Tibial nerve (tissue), 4 donors: ENCODE results near the gene MALRD1.

Experiments
- EP300 ChIP-seq, 2 donors: sonication (generic); formaldehyde crosslinking; IDR thresholded peaks; one replicate each; pipeline ENCODE4 v1.6.1; 2017; ENCODE audit warnings: antibody characterized with exemption in 2 of 2, mild to moderate bottlenecking in 1 of 2
- POLR2A ChIP-seq, 2 donors: fragments of 450-650 bp; IDR thresholded peaks; one replicate each; pipeline ENCODE4 v1.6.1; 2017; ENCODE audit warnings: antibody characterized with exemption in 2 of 2, mild to moderate bottlenecking in 2 of 2, moderate library complexity in 2 of 2
- TF ChIP-seq, protein P1 (sequence below), 5 experiments: fragments of 200-600 bp in 3 of 5; fragments of 450-650 bp in 2 of 5; sonication (generic) in 3 of 5; IDR thresholded peaks; one replicate each; pipeline ENCODE4 v1.5.1; 2016 to 2019; ENCODE audit warnings: antibody characterized with exemption in 5 of 5, mild to moderate bottlenecking in 3 of 5, moderate library complexity in 2 of 5

GRCh38 chr10:19576576-19576975 is 528.0 kb downstream of the MALRD1 start:
- TF ChIP-seq, protein P1, sequence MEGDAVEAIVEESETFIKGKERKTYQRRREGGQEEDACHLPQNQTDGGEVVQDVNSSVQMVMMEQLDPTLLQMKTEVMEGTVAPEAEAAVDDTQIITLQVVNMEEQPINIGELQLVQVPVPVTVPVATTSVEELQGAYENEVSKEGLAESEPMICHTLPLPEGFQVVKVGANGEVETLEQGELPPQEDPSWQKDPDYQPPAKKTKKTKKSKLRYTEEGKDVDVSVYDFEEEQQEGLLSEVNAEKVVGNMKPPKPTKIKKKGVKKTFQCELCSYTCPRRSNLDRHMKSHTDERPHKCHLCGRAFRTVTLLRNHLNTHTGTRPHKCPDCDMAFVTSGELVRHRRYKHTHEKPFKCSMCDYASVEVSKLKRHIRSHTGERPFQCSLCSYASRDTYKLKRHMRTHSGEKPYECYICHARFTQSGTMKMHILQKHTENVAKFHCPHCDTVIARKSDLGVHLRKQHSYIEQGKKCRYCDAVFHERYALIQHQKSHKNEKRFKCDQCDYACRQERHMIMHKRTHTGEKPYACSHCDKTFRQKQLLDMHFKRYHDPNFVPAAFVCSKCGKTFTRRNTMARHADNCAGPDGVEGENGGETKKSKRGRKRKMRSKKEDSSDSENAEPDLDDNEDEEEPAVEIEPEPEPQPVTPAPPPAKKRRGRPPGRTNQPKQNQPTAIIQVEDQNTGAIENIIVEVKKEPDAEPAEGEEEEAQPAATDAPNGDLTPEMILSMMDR (IDR thresholded peaks at IDR 0.05), result no peak
- TF ChIP-seq POLR2A (IDR thresholded peaks at IDR 0.05) (no peak), EP300 (IDR thresholded peaks at IDR 0.05) (no peak)
